NCI-H82 treated with DMSO at 0.1 percent for 48 hours (cell line): Measurements from ENCODE around the gene FAM168A.
"Not testable (repeated sequence)": the region's sequence is repeated elsewhere in the genome, so short reads cannot be mapped to it uniquely, and the experiment has no call there.

ENCODE experiments used
- DNase-seq: peaks from one replicate; lab custom pipeline; 2025; ENCODE audit not compliant: unreplicated experiment; lab: John Stamatoyannopoulos, UW

FAM168A gene

DNA sequence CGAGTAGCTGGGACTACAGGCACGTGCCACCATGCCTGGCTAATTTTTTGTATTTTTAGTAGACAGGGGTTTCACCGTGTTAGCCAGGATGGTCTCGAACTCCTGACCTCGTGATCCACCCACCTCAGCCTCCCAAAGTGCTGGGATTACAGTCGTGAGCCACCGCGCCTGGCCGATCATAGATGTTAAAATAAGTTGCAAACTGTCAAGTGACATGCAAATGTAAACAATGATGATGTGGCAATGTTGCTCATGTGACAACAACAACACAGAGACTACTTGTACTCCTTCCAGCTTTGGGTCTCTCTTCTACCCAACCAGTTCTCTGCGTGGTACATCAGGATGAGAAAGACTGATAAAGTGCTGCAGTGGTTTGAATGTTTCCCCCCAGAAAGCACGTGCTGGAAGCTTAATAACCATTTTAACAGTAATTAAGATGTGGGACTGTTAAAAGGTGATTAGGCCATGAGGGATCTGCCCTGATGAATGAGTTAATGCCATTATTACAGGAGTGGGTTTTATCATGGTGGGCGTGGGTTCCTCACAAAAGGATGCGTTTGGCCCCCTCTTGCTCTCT is 127.8 kb downstream of the FAM168A start:
- not testable (repeated sequence) for DNase-seq

DNA sequence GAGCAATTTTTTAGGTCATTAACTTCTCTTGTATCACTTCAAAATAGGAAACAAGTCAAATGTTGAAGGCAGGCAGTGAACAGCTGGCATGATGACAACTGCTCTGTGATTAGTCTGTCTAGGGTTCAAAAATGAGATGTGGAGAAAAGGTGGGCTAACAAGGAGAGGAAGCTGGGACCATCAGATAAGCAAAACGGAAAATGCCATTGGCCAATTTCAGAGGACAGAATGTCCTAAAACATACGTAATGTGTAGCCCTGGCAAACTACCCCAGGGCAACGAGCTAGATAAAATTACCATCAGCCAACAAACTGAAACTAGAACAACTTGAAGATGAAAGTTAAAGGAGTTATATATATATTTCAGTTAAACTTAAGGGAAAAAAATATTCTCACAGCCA is 128.5 kb downstream of the FAM168A start:
- DNase-seq = no peak

DNA sequence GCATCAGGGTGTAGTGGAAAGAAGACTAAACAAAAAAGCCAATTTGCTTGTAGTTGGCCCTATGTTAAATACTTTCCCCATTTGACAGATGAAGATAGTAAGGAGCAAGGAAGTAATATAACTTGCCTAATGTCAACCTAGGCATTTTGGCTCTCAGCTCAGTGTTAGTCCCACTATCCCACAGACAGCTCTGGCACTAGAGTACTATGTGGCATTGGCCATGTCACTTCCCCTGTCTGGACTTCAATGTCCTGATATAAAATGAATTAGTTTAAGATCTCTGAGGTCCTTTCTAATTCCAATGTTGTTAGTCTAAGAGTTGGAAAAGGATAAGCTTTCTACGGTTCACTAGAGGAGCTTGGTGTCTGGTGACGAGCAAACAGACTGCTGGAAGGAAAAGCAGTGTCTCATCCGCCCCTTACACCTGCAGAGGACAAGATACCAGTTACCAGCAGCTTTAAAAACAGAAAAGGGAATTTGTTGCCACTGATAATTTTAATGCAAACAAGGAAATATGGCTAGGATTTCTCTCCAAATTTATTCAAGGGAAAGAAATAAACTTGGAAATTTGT is 129.2 kb downstream of the FAM168A start:
- DNase-seq = no peak

DNA sequence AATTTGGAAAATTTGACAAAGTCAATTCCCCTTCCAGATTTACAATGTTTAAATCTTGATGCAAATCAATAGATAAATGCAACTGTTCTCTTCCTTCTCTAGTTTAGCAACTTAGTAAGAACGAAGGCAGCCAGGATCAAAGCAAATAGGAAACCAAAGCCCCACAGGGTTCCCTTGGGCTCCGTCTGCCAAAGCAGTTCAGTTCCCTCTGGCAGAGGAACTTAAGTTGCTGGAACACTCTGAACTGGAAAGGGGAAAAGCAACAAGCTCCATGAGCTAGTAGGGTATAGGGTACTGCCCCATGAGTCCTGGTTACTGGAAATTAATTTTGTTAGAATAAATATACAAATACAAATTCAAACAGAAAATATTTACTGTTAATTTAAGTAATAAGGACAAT is 130.4 kb downstream of the FAM168A start:
- no peak for DNase-seq

DNA sequence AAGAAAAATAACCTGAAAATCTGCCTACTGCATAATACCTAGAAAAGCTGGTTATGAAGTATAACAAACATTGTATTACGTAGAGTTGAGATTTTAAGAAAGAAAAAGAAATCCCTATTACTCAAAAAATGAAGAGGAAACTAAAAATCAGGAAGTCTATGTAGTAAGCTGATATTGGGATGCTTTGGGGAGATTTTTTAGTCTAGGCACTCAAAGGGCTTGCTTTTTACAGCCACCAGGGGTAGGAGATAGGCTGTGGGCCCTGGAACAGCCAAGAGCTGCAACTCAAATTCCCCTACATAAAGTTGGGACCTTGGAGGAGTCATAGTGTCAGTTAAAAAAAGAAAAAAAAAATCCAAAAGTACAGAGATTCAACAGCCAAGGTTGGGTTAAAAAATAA is 131.3 kb downstream of the FAM168A start:
- DNase-seq = no peak

DNA sequence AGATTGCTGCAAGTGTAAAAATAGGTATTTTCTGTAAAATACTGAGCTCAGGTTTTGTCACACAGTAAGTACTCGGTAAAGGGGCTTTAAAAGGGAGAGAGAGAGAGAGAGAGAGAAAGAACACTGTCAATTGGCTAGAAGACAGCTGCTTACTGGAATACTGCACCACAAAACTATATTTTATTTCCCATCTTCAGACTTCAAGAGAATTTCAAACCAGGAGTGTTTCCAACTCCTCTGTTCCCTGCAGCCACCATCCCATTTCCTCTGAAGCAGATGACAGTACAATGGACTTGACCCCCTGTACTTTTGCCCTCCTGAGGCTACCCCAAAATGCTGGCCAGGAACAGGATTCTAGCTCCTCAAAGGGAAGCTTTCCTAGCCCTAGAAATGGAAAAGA is 132.0 kb downstream of the FAM168A start:
- no peak for DNase-seq

DNA sequence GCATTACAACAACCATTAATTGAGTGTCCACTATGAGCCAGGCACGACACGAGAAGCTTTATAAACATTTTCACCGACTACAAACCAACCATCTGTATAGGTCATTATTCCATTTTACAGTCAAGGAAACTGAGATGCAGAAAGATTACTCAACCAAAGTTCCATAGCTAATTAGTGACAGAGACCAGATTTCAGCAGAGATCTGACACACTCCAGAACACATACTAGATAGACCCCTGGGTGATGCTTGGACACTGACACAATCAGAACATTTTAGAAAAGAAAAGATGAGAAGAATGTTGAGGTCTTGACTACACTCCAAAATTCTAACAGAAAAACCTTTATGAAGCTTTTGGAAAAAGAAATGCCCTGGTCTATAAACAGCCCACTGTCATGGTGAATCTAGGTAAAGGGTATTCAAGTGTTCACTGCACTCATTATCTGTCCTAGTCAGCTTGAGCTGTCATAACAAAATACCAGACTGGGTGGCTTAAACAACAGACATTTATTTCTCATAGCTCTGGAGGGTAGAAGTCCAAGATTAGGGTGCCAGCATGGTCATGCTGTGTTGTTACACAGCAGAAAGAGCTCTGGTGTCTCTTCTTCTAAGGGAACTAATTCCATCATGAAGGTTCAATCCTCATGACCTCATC is 132.8 kb downstream of the FAM168A start:
- DNase-seq = no peak

DNA sequence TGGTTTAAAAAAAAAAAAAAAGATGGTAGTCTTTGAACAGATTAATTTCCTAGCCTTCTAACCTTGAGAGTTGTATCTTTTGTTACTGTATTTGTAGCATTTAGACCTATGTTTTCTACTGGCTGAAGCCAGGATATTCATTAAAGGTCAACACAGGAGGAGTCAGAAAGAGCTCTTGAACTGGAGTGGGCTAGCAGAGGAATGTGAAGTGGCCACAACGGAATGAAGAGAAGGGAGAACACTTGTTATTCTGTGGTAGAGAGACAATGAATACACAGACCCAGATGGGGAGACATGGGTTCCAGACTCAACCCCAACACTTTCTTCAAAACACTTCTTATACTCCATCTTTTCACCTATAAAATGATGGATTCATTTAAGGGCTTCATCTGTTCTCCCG is 133.6 kb downstream of the FAM168A start:
- no peak for DNase-seq

DNA sequence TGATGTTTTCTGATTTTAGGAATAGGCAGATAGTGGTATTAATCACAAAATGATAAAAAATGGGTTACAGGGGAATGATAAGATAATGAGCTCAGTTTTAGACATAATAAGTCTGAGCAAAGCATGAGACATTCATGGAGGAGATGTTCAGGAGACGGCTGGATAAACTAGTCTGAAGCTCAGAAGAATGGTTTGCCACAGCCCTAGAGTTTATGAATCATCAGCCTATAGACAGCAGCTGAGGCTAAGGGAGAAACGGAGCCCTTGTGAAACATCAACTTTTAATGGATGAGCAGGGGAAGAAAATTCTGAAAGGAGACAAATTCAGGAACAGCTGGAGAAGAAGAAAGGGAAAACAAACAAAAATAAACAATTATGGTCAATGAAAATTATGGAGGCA is 134.6 kb downstream of the FAM168A start:
- DNase-seq = no peak

DNA sequence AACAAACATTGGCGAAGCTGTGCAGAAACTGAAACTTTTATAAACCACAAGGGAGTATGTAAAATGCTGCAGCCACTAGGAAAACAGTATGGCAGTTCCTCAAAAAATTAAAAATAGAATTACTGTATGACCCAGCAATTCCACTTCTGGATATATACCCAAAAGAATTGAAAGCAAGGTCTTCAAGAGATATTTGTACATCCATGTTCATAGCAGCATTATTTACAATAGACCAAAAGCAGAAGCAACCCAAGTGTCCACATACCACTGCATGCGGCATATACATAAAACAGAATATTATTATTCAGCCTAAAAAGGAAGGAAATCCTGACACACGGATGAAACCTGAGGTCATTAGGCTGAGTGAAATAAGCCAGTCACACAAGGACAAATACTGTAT is 135.9 kb downstream of the FAM168A start:
- no peak for DNase-seq

DNA sequence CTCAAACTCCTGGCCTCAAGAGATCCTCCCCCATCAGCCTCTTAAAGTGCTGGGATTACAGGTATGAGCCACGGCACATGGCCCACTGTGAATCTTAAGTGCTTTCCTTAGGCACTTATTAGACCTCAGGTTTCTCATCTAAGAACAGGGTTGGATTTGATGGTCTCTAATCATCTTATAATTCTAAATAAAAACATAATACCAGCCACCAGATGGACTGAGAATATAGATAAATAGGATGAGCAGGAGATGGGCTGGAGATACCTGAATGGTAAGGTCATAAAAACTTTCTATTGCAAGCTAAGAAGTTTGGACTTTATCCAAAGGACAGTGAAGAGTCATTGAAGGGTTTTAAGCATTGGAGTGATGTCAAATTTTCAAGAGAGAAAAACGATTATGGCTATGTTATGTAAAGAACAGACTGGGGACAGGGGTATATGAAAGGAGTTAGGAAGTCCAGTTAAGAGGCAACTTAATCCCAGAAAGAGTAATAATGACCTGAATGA is 136.5 kb downstream of the FAM168A start:
- peak; percentile 22 for DNase-seq

DNA sequence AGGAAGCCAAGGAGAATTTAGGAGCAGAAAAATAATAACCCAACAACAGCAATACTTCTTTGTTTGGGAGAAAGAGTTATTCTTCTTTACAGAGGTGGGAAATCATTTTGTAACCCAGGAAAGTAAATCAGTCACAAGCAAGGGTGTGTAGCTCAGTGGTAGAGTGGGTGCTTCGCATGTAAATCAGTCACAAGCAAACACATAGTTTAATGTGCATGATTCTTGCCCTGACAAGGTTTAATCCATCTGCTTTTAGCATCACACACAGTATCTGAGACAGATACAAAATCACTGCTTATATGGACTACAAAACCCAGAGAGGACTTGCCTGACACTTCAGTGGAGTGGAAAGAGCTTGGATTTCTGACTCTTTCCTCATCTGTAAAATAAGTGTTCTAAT is 139.7 kb downstream of the FAM168A start:
- no peak for DNase-seq

DNA sequence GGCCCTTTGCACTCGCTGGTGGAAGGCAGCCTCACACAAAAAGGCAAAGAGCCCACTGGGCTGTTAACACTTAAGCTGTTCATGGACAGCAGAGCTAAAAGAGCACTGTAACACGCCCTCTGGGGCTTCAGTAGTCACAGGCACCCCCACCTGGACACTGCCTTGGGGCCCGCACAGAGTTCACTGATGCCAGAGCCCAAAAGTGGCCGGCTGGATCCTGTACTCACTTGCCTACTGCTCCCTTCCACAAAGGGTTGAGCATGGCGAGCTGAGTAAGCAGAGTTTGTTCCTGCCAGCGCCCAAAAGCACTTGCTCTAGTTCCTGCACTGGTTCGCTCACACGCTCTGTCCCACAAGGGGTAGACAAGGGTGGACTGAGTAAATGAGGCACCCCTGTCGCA is 142.9 kb downstream of the FAM168A start:
- DNase-seq = no peak

DNA sequence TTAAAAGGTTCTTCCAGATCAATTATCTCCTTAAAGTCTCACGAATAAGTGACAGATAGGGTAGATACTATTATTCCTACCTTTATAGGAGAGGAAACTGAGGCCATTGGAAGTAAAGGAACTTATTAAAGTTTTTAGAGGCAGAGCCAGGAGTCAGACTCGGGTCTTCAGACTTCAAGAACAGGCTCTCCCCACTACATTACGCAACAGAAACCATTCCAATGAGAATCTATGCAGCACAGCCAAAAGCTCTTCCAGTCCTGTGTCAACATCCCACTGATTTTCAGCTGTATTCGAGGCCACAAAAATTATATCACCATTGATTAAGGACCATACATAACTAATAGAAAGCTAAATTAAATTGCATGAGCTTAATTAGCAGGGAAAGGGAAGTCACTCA is 144.3 kb downstream of the FAM168A start:
- no peak for DNase-seq

DNA sequence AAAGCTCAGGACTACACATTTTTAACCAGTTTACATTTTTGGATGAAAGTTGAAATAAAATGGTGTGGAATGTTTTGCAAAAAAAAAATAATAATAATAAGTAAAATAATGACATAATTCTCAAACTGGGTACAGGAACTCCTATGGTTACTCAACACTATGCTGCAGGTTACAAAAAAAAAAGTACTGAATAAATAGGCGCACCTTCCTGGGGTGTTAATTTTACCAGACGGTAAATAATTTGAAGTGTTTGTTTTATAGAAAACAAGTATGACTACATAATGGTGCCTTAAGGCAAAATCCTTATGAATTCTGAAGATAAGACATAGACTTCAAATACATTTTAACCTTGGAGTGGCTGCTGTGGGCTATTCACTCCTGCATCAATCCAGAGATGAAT is 145.2 kb downstream of the FAM168A start:
- no peak for DNase-seq

DNA sequence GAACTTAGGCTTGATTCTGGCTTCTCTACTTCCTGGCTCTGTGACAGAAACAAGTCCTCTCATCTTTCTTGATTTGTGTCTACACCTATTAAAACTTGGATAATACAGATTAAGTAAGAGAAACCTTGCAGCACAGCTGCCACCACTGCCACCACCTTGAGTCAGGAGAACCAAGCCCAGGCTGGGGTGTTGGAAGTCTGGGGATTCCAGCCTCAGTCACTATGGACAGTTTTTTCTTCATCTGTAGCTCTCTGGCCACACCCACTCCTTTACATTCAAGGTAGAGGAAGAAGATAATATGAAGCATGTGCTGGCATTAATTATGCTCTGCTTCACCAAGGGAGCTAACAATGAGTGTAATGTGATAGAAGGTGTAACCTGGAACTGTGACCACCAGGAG is 146.0 kb downstream of the FAM168A start:
- no peak for DNase-seq

DNA sequence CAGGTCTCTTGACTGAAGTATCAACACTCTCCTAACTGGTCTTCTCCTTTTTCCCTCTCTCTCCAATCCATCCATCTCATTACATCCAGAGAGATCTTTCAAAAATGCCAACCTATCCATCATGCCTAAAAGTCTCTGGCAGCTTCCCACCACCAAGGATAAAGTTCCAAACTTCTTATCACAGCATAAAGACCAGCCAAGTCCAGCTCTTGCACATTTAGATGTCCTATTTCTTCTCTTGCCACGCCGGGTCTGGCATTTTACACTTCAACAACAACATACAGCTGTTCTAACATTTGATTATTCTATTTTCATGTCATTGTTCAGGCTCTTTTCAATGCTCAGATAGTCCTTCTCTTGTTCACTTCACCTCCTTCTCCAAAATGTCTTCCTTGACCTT is 151.1 kb downstream of the FAM168A start:
- DNase-seq = no peak

DNA sequence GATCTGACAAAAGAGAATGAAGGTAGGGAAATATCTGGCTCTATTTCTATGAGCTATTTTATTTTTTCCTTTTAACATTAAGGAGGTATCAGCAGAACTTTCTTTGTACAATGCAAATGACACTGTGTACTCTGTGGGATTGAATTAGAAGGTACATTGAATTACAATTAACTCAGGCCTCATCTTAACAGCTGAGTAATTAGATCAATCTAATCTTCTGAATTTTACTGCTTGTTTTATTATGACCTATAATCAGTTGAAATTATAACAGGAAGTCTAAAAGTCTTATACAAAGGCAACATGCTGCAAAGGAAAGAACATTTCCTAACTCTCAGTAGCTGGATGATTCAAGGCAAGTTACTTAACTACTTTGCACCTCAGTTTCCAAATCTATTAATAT is 151.9 kb downstream of the FAM168A start:
- no peak for DNase-seq

DNA sequence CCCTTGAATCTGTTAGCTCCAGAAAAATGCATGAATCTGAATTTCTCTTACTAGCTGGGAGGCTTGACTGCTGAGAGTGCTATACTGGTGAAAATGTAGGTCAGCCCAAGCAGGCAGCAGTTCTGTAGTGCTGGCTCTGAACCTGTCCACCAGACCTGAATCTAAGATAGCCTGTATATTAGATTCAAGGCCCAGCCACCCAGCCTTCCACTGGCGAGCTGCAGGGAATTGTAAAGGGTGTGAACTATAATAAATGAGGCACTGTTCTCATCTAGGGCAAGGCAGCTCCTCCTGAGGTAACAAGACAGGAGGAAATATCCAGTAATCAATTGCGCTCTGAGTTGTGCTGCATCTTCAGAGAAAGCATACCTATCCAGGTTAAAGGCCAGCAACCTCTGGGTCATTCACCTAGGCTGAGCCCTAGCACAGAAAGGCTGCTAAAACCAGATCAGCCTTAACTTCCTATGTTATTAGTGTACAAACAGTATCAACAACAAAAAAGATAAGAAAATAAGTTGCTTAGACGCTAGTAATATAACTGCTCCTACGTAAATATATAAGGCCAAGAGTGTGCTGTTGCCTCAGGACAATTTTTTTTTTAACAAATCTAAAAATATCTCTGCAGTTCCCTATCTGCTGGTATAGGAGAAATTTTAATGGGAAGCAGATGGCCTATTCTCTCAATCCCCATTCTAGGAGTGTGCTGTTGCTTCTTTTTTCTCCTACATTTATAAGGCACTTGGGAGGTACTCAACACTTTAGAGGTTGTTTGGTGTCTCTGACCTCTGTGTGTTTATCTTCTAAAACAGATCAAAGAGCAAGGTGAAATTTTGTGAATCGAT is 158.7 kb downstream of the FAM168A start:
- DNase-seq = no peak

DNA sequence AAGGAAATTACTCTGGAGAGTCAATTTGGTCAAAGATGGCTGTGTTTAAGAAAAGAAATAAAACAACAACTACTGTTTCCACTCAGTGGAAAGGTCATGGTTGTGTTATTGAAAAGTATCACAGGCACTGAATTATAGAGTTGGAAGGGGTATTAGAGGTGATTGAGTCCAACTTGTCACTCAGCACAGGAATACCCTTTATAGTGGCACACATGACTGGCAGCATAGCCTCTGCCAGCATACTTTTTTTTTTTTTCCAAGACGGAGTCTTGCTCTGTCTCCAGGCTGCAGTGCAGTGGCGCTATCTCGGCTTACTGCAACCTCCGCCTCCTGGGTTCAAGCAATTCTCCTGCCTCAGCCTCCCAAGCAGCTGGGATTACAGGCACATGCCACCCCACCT is 161.1 kb downstream of the FAM168A start:
- not testable (repeated sequence) for DNase-seq

DNA sequence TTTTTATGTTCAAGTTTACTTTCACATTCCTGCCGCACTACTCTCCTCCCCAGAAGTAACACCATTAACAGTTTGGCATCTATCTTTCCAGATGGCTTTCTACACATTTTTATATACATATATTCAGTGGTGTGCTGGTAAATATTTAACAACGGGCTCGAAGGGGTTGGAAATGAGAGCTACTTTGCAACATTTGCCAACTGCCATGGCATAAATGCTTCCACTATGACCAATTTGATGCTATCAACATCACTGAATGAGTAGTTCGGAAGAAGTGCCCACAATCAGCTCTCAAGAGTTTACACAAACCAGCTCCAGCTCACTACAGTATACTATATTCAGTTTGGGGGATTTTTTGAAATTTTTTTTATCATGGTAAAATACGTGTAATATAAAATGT is 166.5 kb downstream of the FAM168A start:
- DNase-seq = no peak

DNA sequence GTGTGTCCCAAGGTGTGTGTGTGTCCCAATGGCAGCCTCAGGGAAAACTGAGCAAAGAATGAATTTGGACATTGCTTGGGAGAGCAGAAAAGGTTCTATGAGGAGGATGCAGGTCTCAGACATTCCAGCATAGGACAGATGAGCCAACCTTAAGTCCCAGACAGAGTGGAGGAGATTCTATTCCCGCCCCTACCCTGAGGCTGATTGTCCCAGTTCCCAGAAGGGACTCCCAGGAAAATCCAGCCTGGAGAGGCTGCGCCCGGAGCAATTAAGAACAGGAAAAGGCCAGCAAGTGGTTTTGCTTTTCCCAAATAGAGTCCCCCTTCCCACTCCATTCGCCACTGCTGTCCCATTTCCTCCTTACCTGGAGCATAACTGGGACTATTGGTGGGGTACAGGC is 167.6 kb downstream of the FAM168A start:
- DNase-seq = no peak
